ENCODE data around the gene ATP6V1G3.

ATP6V1G3 gene

DNA sequence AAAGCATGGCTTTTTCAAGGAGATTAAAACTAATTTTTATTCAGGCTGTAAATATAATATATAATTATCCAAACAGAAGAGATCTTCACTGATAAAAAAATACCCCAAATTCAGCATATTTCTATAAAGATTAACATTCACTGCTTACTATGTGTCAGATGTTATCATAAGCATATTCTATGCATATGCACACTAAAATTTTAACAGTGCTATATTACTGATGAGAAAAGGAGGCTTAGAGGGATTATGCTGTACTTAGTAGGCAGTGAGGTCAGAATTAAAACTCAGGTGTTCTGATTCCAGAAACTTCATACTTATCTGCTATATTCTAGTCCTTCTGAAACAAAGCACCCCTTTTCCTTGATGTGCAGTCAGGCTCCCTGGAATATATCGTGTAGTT is 33.8 kb upstream of the ATP6V1G3 start:
- H3K4me3 ChIP-seq (ENCODE audit: low read length), result no peak overlapping the region
- TF ChIP-seq, protein P1, sequence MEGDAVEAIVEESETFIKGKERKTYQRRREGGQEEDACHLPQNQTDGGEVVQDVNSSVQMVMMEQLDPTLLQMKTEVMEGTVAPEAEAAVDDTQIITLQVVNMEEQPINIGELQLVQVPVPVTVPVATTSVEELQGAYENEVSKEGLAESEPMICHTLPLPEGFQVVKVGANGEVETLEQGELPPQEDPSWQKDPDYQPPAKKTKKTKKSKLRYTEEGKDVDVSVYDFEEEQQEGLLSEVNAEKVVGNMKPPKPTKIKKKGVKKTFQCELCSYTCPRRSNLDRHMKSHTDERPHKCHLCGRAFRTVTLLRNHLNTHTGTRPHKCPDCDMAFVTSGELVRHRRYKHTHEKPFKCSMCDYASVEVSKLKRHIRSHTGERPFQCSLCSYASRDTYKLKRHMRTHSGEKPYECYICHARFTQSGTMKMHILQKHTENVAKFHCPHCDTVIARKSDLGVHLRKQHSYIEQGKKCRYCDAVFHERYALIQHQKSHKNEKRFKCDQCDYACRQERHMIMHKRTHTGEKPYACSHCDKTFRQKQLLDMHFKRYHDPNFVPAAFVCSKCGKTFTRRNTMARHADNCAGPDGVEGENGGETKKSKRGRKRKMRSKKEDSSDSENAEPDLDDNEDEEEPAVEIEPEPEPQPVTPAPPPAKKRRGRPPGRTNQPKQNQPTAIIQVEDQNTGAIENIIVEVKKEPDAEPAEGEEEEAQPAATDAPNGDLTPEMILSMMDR (conservative IDR thresholded peaks at IDR 0.05; ENCODE audit: low read length), result no peak
- DNase-seq (ENCODE audit: low read depth), result no peak

DNA sequence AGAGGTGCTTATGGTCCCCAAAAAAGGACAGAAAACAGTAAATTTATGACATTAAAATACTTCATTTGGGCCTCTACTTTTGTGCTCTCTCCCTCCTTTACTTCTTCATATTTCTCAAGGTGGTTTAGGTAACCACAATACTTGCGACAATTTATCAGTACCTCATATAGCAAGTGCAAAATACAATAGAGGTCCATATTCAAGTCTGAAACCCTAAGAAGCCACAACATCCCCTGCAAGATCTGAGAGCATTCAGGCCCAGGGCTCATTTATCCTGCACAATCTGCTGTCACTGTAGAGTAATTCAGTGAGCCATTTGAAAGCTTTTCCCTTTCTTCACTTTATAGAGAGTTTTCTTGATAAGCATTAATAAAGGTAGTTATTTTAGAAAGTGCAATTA is 24.2 kb upstream of the ATP6V1G3 start:
- TF ChIP-seq, protein P1 (conservative IDR thresholded peaks at IDR 0.05; ENCODE audit: low read length), result no peak
- H3K4me3 ChIP-seq (ENCODE audit: low read length), result no peak overlapping the region
- DNase-seq (ENCODE audit: low read depth), result no peak

DNA sequence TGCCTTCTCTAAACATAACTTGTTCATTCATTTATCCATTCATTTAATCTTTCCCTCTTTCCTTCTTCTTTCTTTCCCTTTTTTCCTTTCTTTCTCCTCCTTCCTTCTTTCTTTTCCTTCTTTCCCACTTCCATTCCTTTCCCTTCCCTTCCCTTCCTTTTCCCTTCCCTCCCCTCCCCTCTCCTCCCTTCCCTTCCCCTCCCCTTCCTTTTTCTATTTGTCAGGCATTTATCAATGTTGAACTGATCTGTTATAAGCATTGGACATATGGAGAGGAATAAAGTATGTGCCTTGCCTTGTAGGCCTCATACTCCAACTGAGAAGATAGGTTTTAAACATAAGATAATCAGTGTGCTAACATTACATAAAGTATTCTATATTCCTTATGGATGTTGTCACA is 23.7 kb upstream of the ATP6V1G3 start:
- TF ChIP-seq, protein P1 (conservative IDR thresholded peaks at IDR 0.05; ENCODE audit: low read length), result no peak
- no peak overlapping the region for H3K4me3 ChIP-seq (ENCODE audit: low read length)
- DNase-seq (ENCODE audit: low read depth), result no peak

DNA sequence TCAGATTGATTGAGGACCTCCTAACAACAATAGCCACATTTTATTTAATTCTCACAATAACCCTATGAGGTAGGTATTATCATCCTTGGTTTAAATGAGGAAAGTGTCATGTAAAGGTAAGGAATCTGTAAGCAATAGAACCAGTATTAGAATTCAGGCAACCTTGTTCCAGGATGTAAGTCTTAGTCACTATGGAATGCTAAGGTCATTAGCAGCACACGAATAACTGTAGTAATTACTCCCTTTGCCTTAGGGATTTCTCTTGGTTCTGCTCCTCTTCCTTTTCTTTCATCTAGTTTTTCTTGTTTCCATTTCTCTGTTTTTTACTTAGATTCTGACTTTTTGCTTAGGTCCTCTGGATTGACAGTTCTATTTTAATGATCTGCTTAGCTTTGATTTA is 23.1 kb upstream of the ATP6V1G3 start:
- TF ChIP-seq, protein P1 (conservative IDR thresholded peaks at IDR 0.05; ENCODE audit: low read length), result no peak
- no peak overlapping the region for H3K4me3 ChIP-seq (ENCODE audit: low read length)
- DNase-seq (ENCODE audit: low read depth), result no peak

DNA sequence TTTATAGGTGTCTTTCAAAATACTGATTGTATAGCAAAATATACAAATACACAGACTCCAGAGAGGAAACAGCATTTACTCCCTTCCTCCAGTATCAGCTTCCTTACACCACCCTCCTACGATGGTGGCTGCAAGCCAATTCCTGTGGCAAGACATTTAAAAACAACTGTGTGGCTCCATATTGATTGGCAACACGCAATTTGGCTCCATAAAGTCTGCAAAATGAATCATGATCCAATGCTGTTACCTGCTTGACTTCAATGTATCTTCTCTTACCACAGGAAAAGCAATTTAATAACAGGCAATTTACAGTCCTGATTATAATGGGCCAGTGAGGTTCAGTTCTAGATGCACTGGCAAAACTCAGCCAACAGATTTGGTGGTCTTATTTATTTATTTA is 19.7 kb upstream of the ATP6V1G3 start:
- no peak overlapping the region for H3K4me3 ChIP-seq (ENCODE audit: low read length)
- no peak for DNase-seq (ENCODE audit: low read depth)
- TF ChIP-seq, protein P1 (conservative IDR thresholded peaks at IDR 0.05; ENCODE audit: low read length), result no peak

DNA sequence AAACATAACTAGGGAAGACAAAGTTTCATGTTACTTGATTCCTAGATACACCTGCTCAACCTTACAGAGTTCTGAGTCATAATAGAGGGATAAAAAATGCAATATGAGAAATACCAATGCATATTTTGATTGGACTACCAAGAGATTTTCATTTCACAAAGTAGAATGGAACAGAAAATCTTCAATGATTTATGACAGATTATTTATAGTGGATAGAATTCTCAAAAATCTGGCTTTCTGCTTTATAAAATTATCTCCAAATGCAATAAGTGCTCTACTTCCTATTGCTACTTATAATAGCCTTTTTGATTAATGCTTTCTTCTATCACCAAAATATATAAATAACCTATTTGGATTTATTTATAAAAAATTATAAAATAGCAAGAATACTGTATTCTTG is 18.9 kb upstream of the ATP6V1G3 start:
- DNase-seq (ENCODE audit: low read depth), result no peak
- no peak overlapping the region for H3K4me3 ChIP-seq (ENCODE audit: low read length)

DNA sequence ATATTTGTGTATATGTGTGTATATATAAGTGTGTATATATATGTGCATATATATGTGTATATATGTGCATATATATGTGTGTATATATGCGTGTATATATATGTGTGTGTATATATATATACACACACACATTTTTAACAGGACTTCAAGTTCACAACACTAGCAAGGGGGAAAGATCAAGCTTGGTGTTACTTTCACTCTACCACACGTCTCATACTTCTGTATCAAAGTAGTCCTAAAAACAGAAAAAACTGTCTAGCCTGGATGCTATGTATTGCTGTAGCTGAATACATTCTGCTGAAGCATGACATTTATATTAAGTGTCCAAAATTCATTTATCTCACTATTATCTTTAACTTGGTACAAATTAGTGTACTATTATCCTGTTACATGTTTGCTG is 17.9 kb upstream of the ATP6V1G3 start:
- TF ChIP-seq, protein P1 (conservative IDR thresholded peaks at IDR 0.05; ENCODE audit: low read length), result no peak
- no peak overlapping the region for H3K4me3 ChIP-seq (ENCODE audit: low read length)
- DNase-seq (ENCODE audit: low read depth), result no peak

More for the DNA sequence above, 18.9 kb upstream of the ATP6V1G3 start:
- TF ChIP-seq, protein P1 (conservative IDR thresholded peaks at IDR 0.05; ENCODE audit: low read length), result no peak
